Activated naive CD8-positive, alpha-beta T cell treated with anti-CD3 and anti-CD28 coated beads for 36 hours (primary cell): Measurements from ENCODE around the gene TGM1. TPM values are rescaled to one million over a fixed set of nuclear protein-coding genes. Genes with fewer than 3 reads are reported as not detected.
"Not testable (repeated sequence)": the region's sequence is repeated elsewhere in the genome, so short reads cannot be mapped to it uniquely, and the experiment has no call there.

ENCODE experiments used
- DNase-seq: peaks from one replicate; pipeline ENCODE4 v3.0.0; 2021
- H3K27ac Mint-ChIP-seq: one replicate; pipeline ENCODE4 v1.8.0; 2022; ENCODE audit warnings: mild to moderate bottlenecking, moderate library complexity, mixed read lengths
- H3K27me3 Mint-ChIP-seq: one replicate; pipeline ENCODE4 v1.8.0; 2022; ENCODE audit warnings: mild to moderate bottlenecking, mixed read lengths
- H3K36me3 Mint-ChIP-seq: one replicate; pipeline ENCODE4 v1.8.0; 2021; ENCODE audit warnings: mild to moderate bottlenecking, mixed read lengths
- H3K4me1 Mint-ChIP-seq: one replicate; pipeline ENCODE4 v1.8.0; 2021; ENCODE audit warnings: mixed read lengths
- H3K4me3 Mint-ChIP-seq: one replicate; pipeline ENCODE4 v1.8.0; 2022; ENCODE audit warnings: mild to moderate bottlenecking, moderate library complexity, mixed read lengths
- H3K9me3 Mint-ChIP-seq: one replicate; pipeline ENCODE4 v1.8.0; 2022; ENCODE audit warnings: mixed read lengths
- total RNA-seq, 2 experiments: library from RNA; stranded (reverse); gene quantifications; one replicate each; pipeline ENCODE4 v1.2.3, GENCODE V29; 2021

TGM1 gene
- total RNA-seq, 2 experiments from 2014 or later, result 2.6 to 3.3 TPM

GRCh38 chr14:24204163-24205146 is 58.5 kb downstream of the TGM1 start:
- Mint-ChIP-seq H3K27me3 (no peaks in the 10 kb centered on the region), H3K36me3 (peaks cover 78% of the 10 kb centered on the region), H3K9me3 (peaks cover 14% of the 10 kb centered on the region), H3K4me1 (peaks cover 17% of the 10 kb centered on the region), H3K27ac (no peak overlapping the region), H3K4me3 (no peak overlapping the region)
- DNase-seq, result no peak

- H3K27ac Mint-ChIP-seq, DNase-seq, H3K4me3 Mint-ChIP-seq, H3K27me3 Mint-ChIP-seq: not testable (repeated sequence)
- peaks cover 26% of the 10 kb centered on the region for H3K4me1 Mint-ChIP-seq
- peaks cover 15% of the 10 kb centered on the region for H3K9me3 Mint-ChIP-seq
- peaks cover 86% of the 10 kb centered on the region for H3K36me3 Mint-ChIP-seq
Observed at GRCh38 chr14:24203249-24203886, 59.6 kb downstream of the TGM1 start.

DNA sequence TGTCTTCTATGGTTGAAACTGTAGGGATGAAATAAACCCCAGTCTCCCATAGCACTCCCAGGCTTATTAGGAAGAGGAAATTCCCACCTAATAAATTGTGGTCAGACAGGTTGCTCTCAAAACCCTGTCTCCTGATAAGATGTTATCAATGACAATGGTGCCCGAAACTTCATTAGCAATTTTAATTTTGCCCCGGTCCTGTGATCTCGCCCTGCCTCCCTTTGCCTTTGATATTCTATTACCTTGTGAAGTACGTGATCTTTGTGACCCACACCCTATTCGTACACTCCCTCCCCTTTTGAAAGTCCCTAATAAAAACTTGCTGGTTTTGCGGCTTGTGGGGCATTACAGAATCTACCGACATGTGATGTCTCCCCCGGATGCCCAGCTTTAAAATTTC is 60.4 kb downstream of the TGM1 start:
- H3K9me3 Mint-ChIP-seq, result peaks cover 15% of the 10 kb centered on the region
- peaks cover 28% of the 10 kb centered on the region for H3K4me1 Mint-ChIP-seq
- H3K36me3 Mint-ChIP-seq, result peaks cover 80% of the 10 kb centered on the region

More for the DNA sequence above, 60.4 kb downstream of the TGM1 start:
- H3K27ac Mint-ChIP-seq, H3K4me3 Mint-ChIP-seq, H3K27me3 Mint-ChIP-seq, DNase-seq: not testable (repeated sequence)

Other genes with a start within 250 kb of the TGM1 start
- gene CARMIL3, start 211.2 kb downstream of the TGM1 start, total RNA-seq, result under 1 TPM; 0.43 to 0.56 TPM
- gene CPNE6, start 191.6 kb downstream of the TGM1 start, total RNA-seq, result not detected
- 100 to 1,000 TPM; 110 TPM for gene PCK2, start 168.9 kb downstream of the TGM1 start, total RNA-seq
- gene DCAF11, start 148.4 kb downstream of the TGM1 start, total RNA-seq, result 10 to 100 TPM; 56.0 to 56.7 TPM
- 1 to 10 TPM; 1.8 to 2.6 TPM for gene NRL, start 148.2 kb downstream of the TGM1 start, total RNA-seq
- under 1 TPM in 1 of 2 experiments, not detected in 1; 0.29 TPM for gene FITM1, start 132.5 kb downstream of the TGM1 start, total RNA-seq
- 100 to 1,000 TPM; 476 to 479 TPM for gene PSME1, start 127.0 kb downstream of the TGM1 start, total RNA-seq
- 10 to 100 TPM; 39.1 to 40.1 TPM for gene EMC9, start 121.6 kb downstream of the TGM1 start, total RNA-seq
- gene PSME2, start 116.6 kb downstream of the TGM1 start, total RNA-seq, result 100 to 1,000 TPM; 541 to 558 TPM
- gene RNF31, start 115.7 kb downstream of the TGM1 start, total RNA-seq, result 10 to 100 TPM; 82.2 to 86.5 TPM
- 100 to 1,000 TPM; 133 to 136 TPM for gene IRF9, start 101.9 kb downstream of the TGM1 start, total RNA-seq
- 10 to 100 TPM; 28.9 to 29.2 TPM for gene REC8, start 91.1 kb downstream of the TGM1 start, total RNA-seq
- 100 to 1,000 TPM; 152 to 161 TPM for gene IPO4, start 74.4 kb downstream of the TGM1 start, total RNA-seq
- 10 to 100 TPM; 20.7 to 22.5 TPM for gene TM9SF1, start 67.7 kb downstream of the TGM1 start, total RNA-seq
- not detected for gene TSSK4, start 57.5 kb downstream of the TGM1 start, total RNA-seq
- 10 to 100 TPM; 54.4 to 58.9 TPM for gene CHMP4A, start 49.7 kb downstream of the TGM1 start, total RNA-seq
- 10 to 100 TPM; 19.4 to 20.9 TPM for gene MDP1, start 47.1 kb downstream of the TGM1 start, total RNA-seq
- gene NEDD8, start 30.8 kb downstream of the TGM1 start, total RNA-seq, result 100 to 1,000 TPM; 194 to 201 TPM
- 10 to 100 TPM; 44.5 to 48.4 TPM for gene GMPR2, start 30.2 kb downstream of the TGM1 start, total RNA-seq
- gene TINF2, start 20.6 kb downstream of the TGM1 start, total RNA-seq, result 10 to 100 TPM; 68.2 to 71.1 TPM
- 10 to 100 TPM; 34.5 to 36.1 TPM for gene RABGGTA, start 8.4 kb upstream of the TGM1 start, total RNA-seq
- 1 to 10 TPM; 7.4 to 8.6 TPM for gene DHRS1, start 36.6 kb upstream of the TGM1 start, total RNA-seq
- gene NOP9, start 36.7 kb upstream of the TGM1 start, total RNA-seq, result 10 to 100 TPM; 40.9 to 45.0 TPM
- gene CIDEB, start 44.8 kb upstream of the TGM1 start, total RNA-seq, result 1 to 10 TPM; 6.0 to 6.7 TPM
- 10 to 100 TPM; 11.5 TPM for gene LTB4R2, start 47.0 kb upstream of the TGM1 start, total RNA-seq
- gene LTB4R, start 48.3 kb upstream of the TGM1 start, total RNA-seq, result 10 to 100 TPM in 1 of 2 experiments, 1 to 10 TPM in 1; 9.3 to 10.3 TPM
- gene ADCY4, start 71.9 kb upstream of the TGM1 start, total RNA-seq, result 1 to 10 TPM in 1 of 2 experiments, under 1 TPM in 1; 0.70 to 1.0 TPM
- gene RIPK3, start 76.8 kb upstream of the TGM1 start, total RNA-seq, result 1 to 10 TPM; 5.4 to 6.3 TPM
- gene NFATC4, start 105.0 kb upstream of the TGM1 start, total RNA-seq, result 1 to 10 TPM in 1 of 2 experiments, under 1 TPM in 1; 0.54 to 1.1 TPM
- gene NYNRIN, start 135.8 kb upstream of the TGM1 start, total RNA-seq, result under 1 TPM; 0.08 to 0.10 TPM
- 1 to 10 TPM; 5.5 to 6.4 TPM for gene CBLN3, start 166.5 kb upstream of the TGM1 start, total RNA-seq
- gene KHNYN, start 166.8 kb upstream of the TGM1 start, total RNA-seq, result 10 to 100 TPM; 47.3 to 48.7 TPM
- 10 to 100 TPM; 57.8 to 59.0 TPM for gene SDR39U1, start 179.6 kb upstream of the TGM1 start, total RNA-seq
- gene CMA1, start 245.1 kb upstream of the TGM1 start, total RNA-seq, result under 1 TPM; 0.25 to 0.50 TPM